Kidney epithelial cell (primary cell): ENCODE measurements around the gene RALY. TPM values are rescaled to one million over a fixed set of nuclear protein-coding genes. Genes with fewer than 3 reads are reported as not detected.

Experiments used
- DNase-seq: peaks from one replicate; pipeline ENCODE4 v3.0.0-alpha.2; 2010; ENCODE audit warnings: low read depth
- H3K27me3 ChIP-seq: 2 replicates; pipeline ENCODE4 v1.6.0; 2011; ENCODE audit warnings: low read length; ENCODE audit not compliant: control insufficient read depth, insufficient read depth
- H3K36me3 ChIP-seq: 2 replicates; pipeline ENCODE4 v1.5.1; 2011; ENCODE audit warnings: low read length; ENCODE audit not compliant: control insufficient read depth, insufficient read depth
- H3K4me3 ChIP-seq: 2 replicates; pipeline ENCODE4 v1.5.1; 2011; ENCODE audit warnings: low read depth, mild to moderate bottlenecking, control low read depth, low read length
- CTCF ChIP-seq: IDR thresholded peaks from 2 replicates; pipeline ENCODE4 v1.5.1; 2011; ENCODE audit warnings: mild to moderate bottlenecking, moderate library complexity, low read length, control low read depth, inconsistent platforms; ENCODE audit not compliant: insufficient read depth, poor library complexity, severe bottlenecking
- total RNA-seq: library from RNA; depleted of rRNA; stranded (reverse); fragments of >200 nt; gene quantifications from 2 replicates; pipeline ENCODE4 v1.2.3, GENCODE V29; 2015

RALY gene
- total RNA-seq, 1 donor from 2014 or later, result 138 TPM

DNA sequence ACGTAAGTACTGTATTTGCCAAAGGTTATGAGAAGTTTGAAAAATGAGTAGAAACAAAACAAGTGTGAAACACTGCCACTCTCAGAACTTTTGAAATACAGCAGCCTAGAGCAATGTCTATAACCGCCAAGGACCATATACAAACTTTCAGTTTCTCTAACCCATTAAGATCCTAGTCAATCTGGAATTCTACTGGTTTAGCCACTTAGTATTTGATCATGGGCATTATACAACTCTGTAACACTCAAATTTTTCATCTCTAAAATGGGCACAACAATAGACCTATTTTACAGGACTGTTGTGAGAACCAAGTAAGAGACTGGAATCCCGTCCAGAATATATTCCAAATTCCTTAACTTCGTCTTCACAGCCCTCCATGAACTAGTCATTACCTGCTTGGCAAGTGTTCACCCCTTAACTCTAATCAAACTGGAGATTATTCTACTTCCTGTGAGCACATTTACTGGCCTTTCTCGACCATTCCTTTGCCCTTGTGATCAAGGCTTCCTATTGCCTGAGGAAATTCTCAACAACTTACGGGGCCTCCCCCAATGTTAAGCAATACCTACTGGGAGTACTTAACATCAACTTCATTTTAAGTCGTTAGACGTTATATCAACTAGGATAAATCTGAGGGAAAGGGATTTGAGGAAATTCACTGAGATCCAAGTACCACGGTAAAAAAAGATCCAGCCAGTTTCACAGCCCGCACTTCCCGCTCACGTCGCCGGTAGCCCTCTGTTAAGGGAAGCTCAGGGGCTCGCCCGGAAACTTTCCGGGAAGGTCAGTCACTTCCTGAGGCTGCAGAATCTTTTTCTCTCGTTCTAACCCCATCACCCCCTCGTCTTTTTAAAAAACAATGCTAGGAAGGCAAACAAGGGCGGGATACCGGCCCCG, 117.3 kb downstream of the RALY start:
- TF ChIP-seq CTCF, result no peak
- peak overlapping the region; percentile 94 for H3K4me3 ChIP-seq
- DNase-seq, result no peak
- no peaks in the 10 kb centered on the region for H3K27me3 ChIP-seq
- H3K36me3 ChIP-seq, result no peaks in the 10 kb centered on the region

GRCh38 chr20:34111702-34112599, 118.2 kb downstream of the RALY start, which contains the start of gene EIF2S2:
EIF2S2 (minus strand) TSS chr20:34112243; CDS start chr20:34112110, 133 bp downstream.
- no peaks in the 10 kb centered on the region for H3K36me3 ChIP-seq
- peak within 1 kb of the TSS; percentile 94 for H3K4me3 ChIP-seq
- no peaks in the 10 kb centered on the region for H3K27me3 ChIP-seq
- peak; percentile 96 for DNase-seq
- TF ChIP-seq CTCF, result no peak

- TF ChIP-seq CTCF, result no peak
- H3K4me3 ChIP-seq, result peak overlapping the region; percentile 94
- no peaks in the 10 kb centered on the region for H3K27me3 ChIP-seq
- no peaks in the 10 kb centered on the region for H3K36me3 ChIP-seq
- no peak for DNase-seq
Observed at GRCh38 chr20:34112600-34113101, 118.9 kb downstream of the RALY start.

DNA sequence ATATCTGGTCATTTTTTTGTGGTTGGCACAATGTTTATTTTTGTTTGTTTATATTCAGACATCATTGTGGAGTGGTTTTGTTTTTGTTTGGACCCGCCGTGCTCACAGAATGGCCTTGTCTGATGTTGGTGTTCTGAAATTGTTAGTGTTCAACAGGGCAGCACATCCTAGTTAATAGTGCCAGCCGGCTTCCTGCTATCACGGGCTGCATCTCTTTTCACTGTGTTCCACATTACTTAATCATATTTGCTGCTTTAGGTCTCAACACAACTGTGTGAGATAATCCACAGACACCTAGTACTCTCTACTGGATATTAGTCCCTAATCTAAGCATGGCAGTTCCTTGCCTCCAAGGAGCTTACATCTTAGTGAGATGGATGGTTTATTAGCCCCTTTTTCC, 121.1 kb downstream of the RALY start:
- TF ChIP-seq CTCF, result no peak
- DNase-seq, result no peak
- Histone ChIP-seq H3K27me3 (no peaks in the 10 kb centered on the region), H3K36me3 (no peaks in the 10 kb centered on the region), H3K4me3 (no peak overlapping the region)

GRCh38 chr20:34115232-34115631, 121.5 kb downstream of the RALY start:
- no peak for TF ChIP-seq CTCF
- no peak overlapping the region for H3K4me3 ChIP-seq
- DNase-seq, result no peak
- H3K36me3 ChIP-seq, result no peaks in the 10 kb centered on the region
- H3K27me3 ChIP-seq, result no peaks in the 10 kb centered on the region
